Prostate gland (tissue), 2 donors: Measurements from ENCODE around the gene MPI.

ENCODE experiments used
- POLR2A ChIP-seq: fragments of 450-650 bp; IDR thresholded peaks from one replicate; pipeline ENCODE4 v1.6.1; 2016; ENCODE audit warnings: antibody characterized with exemption, mild to moderate bottlenecking
- TF ChIP-seq, protein P1 (sequence below), 4 experiments: fragments of 200-600 bp in 2 of 4; fragments of 450-650 bp in 2 of 4; sonication (generic) in 2 of 4; IDR thresholded peaks; 1 replicate in 3 of 4; 2 replicates in 1 of 4; pipeline ENCODE4 v1.5.1; 2016 to 2019; ENCODE audit warnings: antibody characterized with exemption in 4 of 4, mild to moderate bottlenecking in 2 of 4, moderate library complexity in 2 of 4

DNA sequence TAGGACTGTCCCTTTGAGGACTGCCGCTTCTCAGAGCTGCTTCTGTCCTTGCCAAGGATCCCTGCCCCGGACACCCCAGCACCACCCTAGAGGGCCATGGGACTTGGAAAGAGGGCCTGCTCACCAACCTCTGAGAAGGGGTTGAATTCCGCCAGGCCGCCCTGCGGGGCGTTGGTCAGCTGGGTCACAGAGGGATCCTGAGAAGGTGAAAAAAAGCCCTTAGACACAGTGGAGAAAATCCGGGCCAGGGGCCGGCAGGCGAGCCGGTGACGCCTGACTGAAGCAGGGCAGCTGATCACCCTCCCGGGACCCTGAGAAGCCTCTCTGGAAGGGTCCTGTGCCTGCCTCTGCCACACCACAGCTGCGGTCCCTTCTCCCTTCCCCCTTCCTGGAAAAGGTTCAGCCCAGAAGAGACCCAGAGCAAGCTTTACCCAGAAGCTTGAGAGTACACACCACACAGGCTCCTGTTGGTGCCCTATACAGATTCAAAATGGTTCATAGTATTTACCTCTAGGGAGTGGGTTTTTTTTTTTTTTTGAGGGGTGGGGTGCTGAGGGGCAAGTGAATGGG, 35.3 kb upstream of the MPI start:
- TF ChIP-seq, protein P1, sequence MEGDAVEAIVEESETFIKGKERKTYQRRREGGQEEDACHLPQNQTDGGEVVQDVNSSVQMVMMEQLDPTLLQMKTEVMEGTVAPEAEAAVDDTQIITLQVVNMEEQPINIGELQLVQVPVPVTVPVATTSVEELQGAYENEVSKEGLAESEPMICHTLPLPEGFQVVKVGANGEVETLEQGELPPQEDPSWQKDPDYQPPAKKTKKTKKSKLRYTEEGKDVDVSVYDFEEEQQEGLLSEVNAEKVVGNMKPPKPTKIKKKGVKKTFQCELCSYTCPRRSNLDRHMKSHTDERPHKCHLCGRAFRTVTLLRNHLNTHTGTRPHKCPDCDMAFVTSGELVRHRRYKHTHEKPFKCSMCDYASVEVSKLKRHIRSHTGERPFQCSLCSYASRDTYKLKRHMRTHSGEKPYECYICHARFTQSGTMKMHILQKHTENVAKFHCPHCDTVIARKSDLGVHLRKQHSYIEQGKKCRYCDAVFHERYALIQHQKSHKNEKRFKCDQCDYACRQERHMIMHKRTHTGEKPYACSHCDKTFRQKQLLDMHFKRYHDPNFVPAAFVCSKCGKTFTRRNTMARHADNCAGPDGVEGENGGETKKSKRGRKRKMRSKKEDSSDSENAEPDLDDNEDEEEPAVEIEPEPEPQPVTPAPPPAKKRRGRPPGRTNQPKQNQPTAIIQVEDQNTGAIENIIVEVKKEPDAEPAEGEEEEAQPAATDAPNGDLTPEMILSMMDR (IDR thresholded peaks at IDR 0.05), result no peak
- TF ChIP-seq POLR2A, result no peak
